Smooth muscle cell of the umbilical artery (primary cell): ENCODE data around the gene SRGAP2. TPM values are rescaled to one million over a fixed set of nuclear protein-coding genes. Genes with fewer than 3 reads are reported as not detected.

Source experiments
- total RNA-seq: library from RNA; depleted of rRNA; stranded (reverse); fragments of >200 nt; gene quantifications from 2 replicates; pipeline ENCODE4 v1.2.3, GENCODE V29; 2014

SRGAP2 gene
- 48.4 and 82.3 TPM in 2 replicates for total RNA-seq

DNA sequence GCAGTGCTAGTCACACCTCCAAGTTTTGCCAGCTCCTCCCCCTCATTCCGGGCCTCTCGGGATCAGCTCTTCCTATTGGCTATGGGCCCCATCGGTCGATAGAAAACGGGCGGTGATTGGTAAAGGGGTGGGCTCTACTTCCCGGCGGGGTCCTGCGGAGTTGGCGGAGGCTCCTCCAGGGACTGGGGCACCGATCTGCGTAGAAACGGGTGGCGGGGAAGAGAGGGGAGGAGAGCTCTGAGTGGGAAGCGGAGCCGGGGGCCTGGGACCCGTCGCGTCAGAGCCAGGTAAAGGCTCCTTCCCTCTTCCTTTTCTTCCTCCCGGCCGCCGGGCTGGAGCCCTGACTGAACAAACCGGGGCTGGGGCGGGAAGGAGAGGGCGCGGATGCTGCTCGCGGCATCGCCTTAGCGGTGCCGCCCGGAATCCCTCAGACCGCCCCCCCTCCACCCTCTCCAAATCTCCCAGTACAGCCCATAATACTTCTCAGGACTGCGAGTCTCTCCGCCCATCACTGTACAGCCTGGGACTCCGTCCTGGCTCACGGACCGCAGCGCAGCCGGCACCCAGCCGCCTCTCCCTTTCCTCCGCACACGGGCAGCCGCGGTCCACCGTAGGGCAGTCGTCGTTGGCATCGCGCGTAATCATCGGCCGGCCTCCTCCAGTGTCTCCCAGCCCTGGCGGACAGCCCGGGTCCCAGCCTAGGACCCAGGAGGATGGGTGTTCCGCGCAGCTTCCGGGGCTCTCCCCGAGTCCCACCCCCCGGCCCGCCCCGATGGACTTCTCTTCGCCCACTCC lies at the start of gene SRGAP2:
SRGAP2 (plus strand) TSS at position 178 of the 795 bp plus-strand sequence. CDS start 2,430 bp downstream, outside the sequence.

GRCh38 chr1:206202789-206203363 lies 465 bp upstream of the SRGAP2 start, which contains the start of gene FAM72A:
FAM72A (minus strand) TSS chr1:206202839; CDS start chr1:206202025, 814 bp downstream.

Other genes with a start within 250 kb of the SRGAP2 start
- gene RAB7B, start 200.1 kb upstream of the SRGAP2 start, total RNA-seq: 1.3 and 1.5 TPM in 2 replicates
- gene CTSE, start 179.6 kb upstream of the SRGAP2 start, total RNA-seq: not detected in 2 replicates
- gene RHEX, start 150.4 kb upstream of the SRGAP2 start, total RNA-seq: not detected in 2 replicates
- not detected in 2 replicates for gene AVPR1B, start 86.2 kb upstream of the SRGAP2 start, total RNA-seq
- 2.1 and 2.9 TPM in 2 replicates for gene FAM72A, start 702 bp upstream of the SRGAP2 start, total RNA-seq